Vagina (tissue), 2 donors: ENCODE data around the gene NPAS2. TPM values are rescaled to one million over a fixed set of nuclear protein-coding genes. Genes with fewer than 3 reads are reported as not detected.

Experiments used
- DNase-seq, 2 donors: peaks; one replicate each; pipeline ENCODE4 v3.0.0-alpha.2; 2017; ENCODE audit errors: extremely low spot score in 2 of 2
- H3K27ac ChIP-seq: fragments of 200-600 bp; sonication (generic); one replicate; pipeline ENCODE4 v1.5.1; 2019
- H3K27me3 ChIP-seq: fragments of 200-600 bp; sonication (generic); one replicate; pipeline ENCODE4 v1.5.1; 2019
- H3K36me3 ChIP-seq, 2 donors: fragments of 200-600 bp; sonication (generic); one replicate each; pipeline ENCODE4 v1.5.1; 2017 to 2019
- H3K4me1 ChIP-seq: fragments of 200-600 bp; sonication (generic); one replicate; pipeline ENCODE4 v1.5.1; 2019
- H3K4me3 ChIP-seq, 2 donors: fragments of 200-600 bp; sonication (generic); 1 replicate in 1 of 2; 2 replicates in 1 of 2; pipeline ENCODE4 v1.5.1; 2016 to 2019
- H3K9me3 ChIP-seq: fragments of 200-600 bp; sonication (generic); one replicate; pipeline ENCODE4 v1.5.1; 2019
- CTCF ChIP-seq, 3 experiments: fragments of 450-650 bp in 2 of 3; fragments of 200-600 bp in 1 of 3; sonication (generic) in 1 of 3; IDR thresholded peaks; one replicate each; pipeline ENCODE4 v1.5.1; 2017 to 2019; ENCODE audit warnings: antibody characterized with exemption in 3 of 3, mild to moderate bottlenecking in 2 of 3, moderate library complexity in 2 of 3
- POLR2A ChIP-seq, 2 donors: fragments of 450-650 bp; IDR thresholded peaks; one replicate each; pipeline ENCODE4 v1.6.1; 2017; ENCODE audit warnings: antibody characterized with exemption in 2 of 2, mild to moderate bottlenecking in 2 of 2, moderate library complexity in 2 of 2
- POLR2AphosphoS5 ChIP-seq, 2 donors: sonication (generic); formaldehyde crosslinking; IDR thresholded peaks; one replicate each; pipeline ENCODE4 v1.9.0; 2017; ENCODE audit warnings: antibody characterized with exemption in 2 of 2, mild to moderate bottlenecking in 2 of 2, low read depth in 1 of 2; ENCODE audit not compliant: insufficient read depth in 1 of 2
- intact Hi-C: fragments of 100-400 bp; cut with DNase I; formaldehyde crosslinking; loops from one replicate; pipeline ENCODE4 v1.15.1; 2023
- total RNA-seq: library from RNA; depleted of rRNA; stranded (reverse); fragments of >200 nt; gene quantifications from one replicate; pipeline ENCODE4 v1.2.3, GENCODE V29; 2016

Gene NPAS2
- total RNA-seq, 1 donor from 2014 or later: 37.6 TPM

GRCh38 chr2:100880730-100881129 lies 60.8 kb downstream of the NPAS2 start:
- Histone ChIP-seq H3K4me3 (no peak overlapping the region), H3K4me1 (peaks cover 16% of the 10 kb centered on the region), H3K27ac (no peak overlapping the region), H3K36me3 (no peaks in the 10 kb centered on the region), H3K27me3 (no peaks in the 10 kb centered on the region), H3K9me3 (no peaks in the 10 kb centered on the region)
- intact Hi-C loops: no loop called here
- TF ChIP-seq CTCF (IDR thresholded peaks at IDR 0.05) (no peak), POLR2AphosphoS5 (IDR thresholded peaks at IDR 0.05; ENCODE audit: insufficient read depth in 1 of 2, low read depth in 1 of 2) (no peak)
- DNase-seq: no peak

- Histone ChIP-seq H3K9me3 (no peaks in the 10 kb centered on the region), H3K27me3 (no peaks in the 10 kb centered on the region), H3K27ac (no peak overlapping the region), H3K36me3 (no peaks in the 10 kb centered on the region), H3K4me3 (no peak overlapping the region), H3K4me1 (peaks cover 19% of the 10 kb centered on the region)
- DNase-seq: no peak
- intact Hi-C loops: no loop called here
- TF ChIP-seq CTCF (IDR thresholded peaks at IDR 0.05) (no peak), POLR2A (IDR thresholded peaks at IDR 0.05) (no peak), POLR2AphosphoS5 (IDR thresholded peaks at IDR 0.05; ENCODE audit: insufficient read depth in 1 of 2, low read depth in 1 of 2) (no peak)
These were observed 63.0 kb downstream of the NPAS2 start for GRCh38 chr2:100882645-100883613.

GRCh38 chr2:100884145-100884621 lies 64.2 kb downstream of the NPAS2 start:
- intact Hi-C loops: no loop called here
- TF ChIP-seq POLR2A (IDR thresholded peaks at IDR 0.05) (no peak), CTCF (IDR thresholded peaks at IDR 0.05) (no peak), POLR2AphosphoS5 (IDR thresholded peaks at IDR 0.05; ENCODE audit: insufficient read depth in 1 of 2, low read depth in 1 of 2) (no peak)
- H3K27ac ChIP-seq: no peak overlapping the region

GRCh38 chr2:100886085-100886484 lies 66.1 kb downstream of the NPAS2 start:
- no peak for TF ChIP-seq POLR2A (IDR thresholded peaks at IDR 0.05)
- TF ChIP-seq POLR2AphosphoS5 (IDR thresholded peaks at IDR 0.05; ENCODE audit: insufficient read depth in 1 of 2, low read depth in 1 of 2): no peak
- TF ChIP-seq CTCF (IDR thresholded peaks at IDR 0.05): no peak
- Histone ChIP-seq H3K27ac (no peak overlapping the region), H3K4me3 (no peak overlapping the region), H3K9me3 (no peaks in the 10 kb centered on the region), H3K36me3 (no peaks in the 10 kb centered on the region), H3K27me3 (no peaks in the 10 kb centered on the region), H3K4me1 (peaks cover 30% of the 10 kb centered on the region)
- intact Hi-C loops: no loop called here
- DNase-seq: no peak

More at GRCh38 chr2:100884145-100884621, 64.2 kb downstream of the NPAS2 start:
- Histone ChIP-seq H3K27me3 (no peaks in the 10 kb centered on the region), H3K36me3 (no peaks in the 10 kb centered on the region), H3K4me3 (no peak overlapping the region), H3K4me1 (peaks cover 29% of the 10 kb centered on the region), H3K9me3 (no peaks in the 10 kb centered on the region)
- DNase-seq: no peak
